Measurements from ENCODE around the gene STK32B.

STK32B gene

DNA sequence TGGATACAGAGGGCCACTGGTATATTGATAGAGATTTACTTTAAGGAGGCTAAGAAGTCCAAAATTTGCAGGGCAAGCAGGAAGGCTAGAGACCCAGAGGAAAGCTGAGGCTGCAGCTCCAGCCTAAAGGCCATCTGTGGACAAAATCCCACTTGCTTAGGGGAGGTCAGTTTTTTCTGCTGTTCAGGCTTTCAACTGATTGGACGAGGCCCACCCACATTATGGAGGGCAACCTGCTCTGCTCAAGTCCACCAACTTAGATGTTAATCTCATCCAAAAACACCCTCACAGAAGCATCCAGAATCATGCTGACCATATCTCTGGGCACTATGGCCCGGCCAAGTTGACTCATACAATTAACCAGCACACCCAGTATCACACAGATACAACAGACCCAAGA, 480.8 kb downstream of the STK32B start:
- DNase-seq: no peak
- no peak for ATAC-seq

GRCh38 chr4:5539584-5539983, 488.3 kb downstream of the STK32B start:
- no peak for DNase-seq
- ATAC-seq: no peak

DNA sequence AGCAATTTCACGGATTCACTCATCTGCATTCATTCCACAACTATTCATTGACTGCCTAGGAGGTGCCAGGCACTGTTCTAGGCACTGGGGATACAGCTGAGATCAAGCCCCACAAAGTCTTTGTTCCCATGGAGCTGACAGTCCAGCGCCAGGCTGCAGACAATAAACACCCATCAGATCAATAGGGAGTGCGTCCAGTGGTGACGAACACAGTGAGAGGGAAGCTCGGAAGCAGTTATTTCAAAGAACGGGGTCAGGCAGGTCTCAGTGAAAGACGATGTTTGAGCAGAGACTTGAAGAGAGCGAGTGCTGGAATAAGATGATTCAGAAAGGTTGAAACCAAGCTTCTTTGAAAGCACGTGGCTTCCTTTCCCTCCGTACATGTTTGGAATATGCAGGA, 489.9 kb downstream of the STK32B start:
- ATAC-seq (no peak), DNase-seq (no peak)

- no peak for ATAC-seq
These were observed 492.4 kb downstream of the STK32B start for GRCh38 chr4:5543681-5544080.

DNA sequence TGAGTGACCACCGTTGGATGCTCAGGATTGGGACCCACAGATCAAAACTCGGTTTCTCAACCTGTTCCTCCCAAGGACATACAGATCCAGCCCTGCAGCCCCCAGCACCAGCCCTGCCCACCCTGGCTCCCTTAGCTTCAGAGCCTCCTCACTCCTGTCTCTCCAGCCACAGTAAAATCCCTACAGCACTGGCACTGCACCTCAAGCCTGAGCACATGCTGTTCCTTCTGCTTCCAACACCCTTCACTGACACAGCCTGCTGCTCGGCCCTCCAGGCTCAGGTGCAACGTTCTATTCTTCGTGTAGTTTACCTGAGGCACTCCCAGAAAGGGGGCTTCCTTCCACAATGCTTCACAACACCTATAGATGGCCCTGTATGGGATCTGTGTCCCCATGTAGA, 493.5 kb downstream of the STK32B start:
- ATAC-seq (no peak), DNase-seq (no peak)

More at GRCh38 chr4:5543681-5544080, 492.4 kb downstream of the STK32B start:
- DNase-seq: no peak

GRCh38 chr4:5545271-5545670, 494.0 kb downstream of the STK32B start:
- ATAC-seq (no peak), DNase-seq (no peak)

DNA sequence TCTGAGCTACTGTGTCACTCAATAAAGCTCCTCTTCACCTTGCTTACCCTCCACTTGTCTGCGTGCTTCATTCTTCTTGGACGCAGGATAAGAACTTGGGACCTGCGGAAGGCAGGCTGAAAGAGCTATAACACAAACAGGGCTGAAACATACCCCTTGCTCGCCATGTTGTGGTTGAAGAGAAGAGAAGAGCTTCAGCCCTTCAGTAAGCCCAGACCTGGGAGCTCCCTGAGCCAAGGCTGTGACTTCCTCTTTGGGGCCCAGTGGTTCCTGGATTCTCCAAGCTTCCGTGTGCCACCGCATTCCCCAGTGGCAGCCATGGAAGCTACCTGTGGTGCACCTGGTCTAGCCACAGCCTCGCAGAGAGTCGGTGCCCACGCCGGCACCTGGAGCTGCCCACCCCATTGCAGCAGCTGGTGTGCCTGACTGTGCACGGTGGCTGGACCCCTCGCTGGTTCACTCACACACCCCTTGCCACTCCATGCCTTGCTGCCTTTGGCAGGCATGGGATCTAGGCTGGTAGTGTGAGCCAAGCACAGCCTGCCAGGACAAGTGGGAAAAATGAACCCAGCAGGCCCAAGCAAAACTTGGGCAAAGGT, 496.5 kb downstream of the STK32B start:
- no peak for ATAC-seq

More for the DNA sequence above, 496.5 kb downstream of the STK32B start:
- DNase-seq: no peak
